SKM-1 treated with dmso at 0.1 percent for 144 hours (cell line): ENCODE data around the gene CPPED1.
A peak's percentile ranks its signal among the peaks of the same experiment; 100 is the strongest.

Experiments used
- DNase-seq: peaks from one replicate; lab custom pipeline; 2025; ENCODE audit not compliant: unreplicated experiment; lab: John Stamatoyannopoulos, UW

Gene CPPED1

GRCh38 chr16:12685806-12686205 lies 117.9 kb downstream of the CPPED1 start:
- DNase-seq, result peak; percentile 7

- no peak for DNase-seq
Measured at GRCh38 chr16:12682432-12683165, 121.1 kb downstream of the CPPED1 start.

- DNase-seq, result no peak
Measured at GRCh38 chr16:12681653-12682052, 122.0 kb downstream of the CPPED1 start.

GRCh38 chr16:12680531-12680930 lies 123.2 kb downstream of the CPPED1 start:
- no peak for DNase-seq

GRCh38 chr16:12679660-12680272 lies 123.9 kb downstream of the CPPED1 start:
- no peak for DNase-seq

GRCh38 chr16:12678983-12679382 lies 124.7 kb downstream of the CPPED1 start:
- DNase-seq, result no peak

- DNase-seq, result no peak
Measured at GRCh38 chr16:12677502-12677901, 126.2 kb downstream of the CPPED1 start.

- DNase-seq, result no peak
Measured at GRCh38 chr16:12675852-12676251, 127.8 kb downstream of the CPPED1 start.

GRCh38 chr16:12675046-12675445 lies 128.6 kb downstream of the CPPED1 start:
- no peak for DNase-seq

- no peak for DNase-seq
Measured at GRCh38 chr16:12674524-12674923, 129.2 kb downstream of the CPPED1 start.

- DNase-seq, result no peak
Measured at GRCh38 chr16:12674071-12674470, 129.6 kb downstream of the CPPED1 start.

- DNase-seq, result no peak
Measured at GRCh38 chr16:12673466-12673865, 130.2 kb downstream of the CPPED1 start.

GRCh38 chr16:12672986-12673385 lies 130.7 kb downstream of the CPPED1 start:
- no peak for DNase-seq

- no peak for DNase-seq
Measured at GRCh38 chr16:12669908-12670307, 133.8 kb downstream of the CPPED1 start.

- DNase-seq, result no peak
Measured at GRCh38 chr16:12667909-12668308, 135.8 kb downstream of the CPPED1 start.

- DNase-seq, result no peak
Measured at GRCh38 chr16:12664164-12664733, 139.4 kb downstream of the CPPED1 start.

GRCh38 chr16:12661656-12662172 lies 142.0 kb downstream of the CPPED1 start:
- no peak for DNase-seq

- DNase-seq, result no peak
Measured at GRCh38 chr16:12659871-12660270, 143.8 kb downstream of the CPPED1 start.

- DNase-seq, result no peak
Measured at GRCh38 chr16:12658506-12658905, 145.2 kb downstream of the CPPED1 start.

GRCh38 chr16:12655537-12655936 lies 148.2 kb downstream of the CPPED1 start:
- DNase-seq, result no peak

GRCh38 chr16:12653820-12654392 lies 149.8 kb downstream of the CPPED1 start:
- no peak for DNase-seq

- no peak for DNase-seq
Measured at GRCh38 chr16:12652924-12653323, 150.8 kb downstream of the CPPED1 start.
